Spleen (tissue), 11 donors: ENCODE results near the gene FZD2. TPM values are rescaled to one million over a fixed set of nuclear protein-coding genes. Genes with fewer than 3 reads are reported as not detected.

Experiments
- DNase-seq: peaks from one replicate; pipeline ENCODE4 v3.0.0-alpha.2; 2020
- H3K27ac ChIP-seq, 8 donors: fragments of 200-600 bp; sonication (generic) in 7 of 8; 1 replicate in 4 of 8; 2 replicates in 4 of 8; pipeline versions ENCODE4 v1.5.0 to v1.8.0; 2016 to 2021; ENCODE audit warnings: inconsistent platforms in 4 of 8, mild to moderate bottlenecking in 4 of 8, moderate library complexity in 1 of 8
- H3K27me3 ChIP-seq, 7 donors: fragments of 200-600 bp; sonication (generic) in 6 of 7; replicated peaks in 1 of 7; 1 replicate in 4 of 7; 2 replicates in 3 of 7; pipeline versions ENCODE4 v1.5.0 to v1.8.0; 2016 to 2021; ENCODE audit warnings: inconsistent platforms in 3 of 7, mild to moderate bottlenecking in 1 of 7
- H3K36me3 ChIP-seq, 6 donors: fragments of 200-600 bp; sonication (generic) in 5 of 6; 1 replicate in 4 of 6; 2 replicates in 2 of 6; pipeline versions ENCODE4 v1.5.0 to v1.8.0; 2016 to 2021; ENCODE audit warnings: inconsistent platforms in 2 of 6
- H3K4me1 ChIP-seq, 6 donors: fragments of 200-600 bp; sonication (generic) in 5 of 6; 1 replicate in 3 of 6; 2 replicates in 3 of 6; pipeline versions ENCODE4 v1.5.0 to v1.8.0; 2016 to 2021; ENCODE audit warnings: inconsistent platforms in 3 of 6
- H3K4me3 ChIP-seq, 8 donors: fragments of 200-600 bp; sonication (generic) in 7 of 8; 1 replicate in 4 of 8; 2 replicates in 4 of 8; pipeline versions ENCODE4 v1.5.0 to v1.8.0; 2016 to 2021; ENCODE audit warnings: inconsistent platforms in 4 of 8, mild to moderate bottlenecking in 4 of 8, moderate library complexity in 2 of 8
- H3K9me3 ChIP-seq, 8 donors: fragments of 200-600 bp; sonication (generic) in 7 of 8; 1 replicate in 4 of 8; 2 replicates in 4 of 8; pipeline versions ENCODE4 v1.5.0 to v1.8.0; 2016 to 2021; ENCODE audit warnings: inconsistent platforms in 4 of 8
- CTCF ChIP-seq, 11 experiments: fragments of 200-600 bp in 7 of 11; fragments of 450-650 bp in 4 of 11; sonication (generic) in 4 of 11; IDR thresholded peaks in 8 of 11; conservative IDR thresholded peaks in 3 of 11; 1 replicate in 7 of 11; 2 replicates in 4 of 11; pipeline versions ENCODE4 v1.4.0 to v1.8.0; 2016 to 2021; ENCODE audit warnings: antibody characterized with exemption in 11 of 11, inconsistent platforms in 4 of 11, mild to moderate bottlenecking in 1 of 11
- POLR2A ChIP-seq, 3 donors: fragments of 450-650 bp; IDR thresholded peaks; one replicate each; pipeline ENCODE4 v1.5.1; 2017; ENCODE audit warnings: antibody characterized with exemption in 3 of 3, mild to moderate bottlenecking in 1 of 3
- POLR2AphosphoS5 ChIP-seq, 3 donors: sonication (generic); formaldehyde crosslinking; IDR thresholded peaks; one replicate each; pipeline ENCODE4 v1.5.1; 2017; ENCODE audit warnings: antibody characterized with exemption in 3 of 3
- WGBS, 5 donors: extraction: QIAGEN DNeasy Blood & Tissue Kit in 3 of 5; methylation state at CpG; one replicate each; pipeline versions ENCODE4 v1.1.5 to v1.1.7; 2013 to 2018; 5-methylcytosine and 5-hydroxymethylcytosine counted together
- intact Hi-C: fragments of 100-400 bp; cut with DNase I; formaldehyde crosslinking; loops from one replicate; pipeline ENCODE4 v1.15.0; 2023; ENCODE audit warnings: low total_unique reads
- polyA plus RNA-seq, 3 donors: library from polyadenylated mRNA; stranded (reverse); fragments of 200-250 nt; gene quantifications; one replicate each; pipeline ENCODE4 v1.2.1, GENCODE V29; 2013
- total RNA-seq, 7 donors: library from RNA; depleted of rRNA in 3 of 7; stranded (reverse); fragments of >200 nt in 3 of 7; fragmentation: NEBNext Ultra II Directional in 4 of 7; extraction: Animal tissue kit (Norgen Biotek cat#: 25700) in 4 of 7; gene quantifications; one replicate each; pipeline versions ENCODE4 v1.1.0 to v1.2.1, GENCODE V29; 2016 to 2021
- donor health status: healthy with polysubstance abuse.
- donor health status: DM: no; HTN: no; CAD: no; lungs with moderate emphysema.
- donor health status: DM: no; HTN: no; CAD: no.
- donor health status: Bipolar disorder and iron deficiency.
- donor health status: healthy.
- donor health status: DM: no; HTN: no; CAD: no.
- donor health status: DM: yes; HTN: yes; CAD: no.

FZD2 gene
- total and polyA plus RNA-seq, 10 donors: 1.2 to 6.0 (median 2.9) TPM

GRCh38 chr17:44558710-44559633 is 1.7 kb downstream of the FZD2 start:
- H3K27me3 ChIP-seq: peaks cover 0 to 91% (median 37%) of the 10 kb centered on the region in 7 donors
- TF ChIP-seq POLR2AphosphoS5 (IDR thresholded peaks at IDR 0.05): no peak
- TF ChIP-seq POLR2A (IDR thresholded peaks at IDR 0.05): no peak
- no peak for TF ChIP-seq CTCF (IDR thresholded peaks at IDR 0.05 in 8 of 11, conservative IDR thresholded peaks at IDR 0.05 in 3 of 11)
- H3K4me3 ChIP-seq: peak overlapping the region in 4 of 8 donors; percentile 52 to 79 (median 70)
- 27 to 52% (median 41%) methylated on average over 66 to 74 of the region's 74 CpGs for WGBS, 5 donors
- H3K4me1 ChIP-seq: peaks cover 3 to 48% (median 32%) of the 10 kb centered on the region in 6 donors
- H3K9me3 ChIP-seq: no peaks in the 10 kb centered on the region
- no peak for DNase-seq
- intact Hi-C loops: no loop called here
- no peaks in the 10 kb centered on the region for H3K36me3 ChIP-seq
- H3K27ac ChIP-seq: no peak overlapping the region

GRCh38 chr17:44559634-44560554 is 2.6 kb downstream of the FZD2 start:
- DNase-seq: no peak
- Histone ChIP-seq H3K27ac (no peak overlapping the region), H3K36me3 (no peaks in the 10 kb centered on the region), H3K9me3 (peaks cover 0 to 2% (median 0%) of the 10 kb centered on the region in 8 donors), H3K27me3 (peaks cover 0 to 91% (median 37%) of the 10 kb centered on the region in 7 donors), H3K4me3 (no peak overlapping the region), H3K4me1 (peaks cover 3 to 48% (median 32%) of the 10 kb centered on the region in 6 donors)
- intact Hi-C loops: no loop called here
- TF ChIP-seq POLR2A (IDR thresholded peaks at IDR 0.05) (no peak), POLR2AphosphoS5 (IDR thresholded peaks at IDR 0.05) (no peak), CTCF (IDR thresholded peaks at IDR 0.05 in 8 of 11, conservative IDR thresholded peaks at IDR 0.05 in 3 of 11) (no peak)
- WGBS, 5 donors: 39 to 48% (median 43%) methylated on average over 16 of the region's 16 CpGs

GRCh38 chr17:44561237-44561623 is 3.9 kb downstream of the FZD2 start:
- Histone ChIP-seq H3K9me3 (peaks cover 0 to 16% (median 12%) of the 10 kb centered on the region in 8 donors), H3K27me3 (peaks cover 0 to 87% (median 31%) of the 10 kb centered on the region in 7 donors), H3K4me1 (peaks cover 0 to 38% (median 25%) of the 10 kb centered on the region in 6 donors), H3K4me3 (no peak overlapping the region), H3K27ac (no peak overlapping the region), H3K36me3 (no peaks in the 10 kb centered on the region)
- WGBS, 5 donors: 41 to 55% (median 43%) methylated on average over 3 of the region's 3 CpGs
- TF ChIP-seq POLR2AphosphoS5 (IDR thresholded peaks at IDR 0.05) (no peak), CTCF (IDR thresholded peaks at IDR 0.05 in 8 of 11, conservative IDR thresholded peaks at IDR 0.05 in 3 of 11) (no peak), POLR2A (IDR thresholded peaks at IDR 0.05) (no peak)
- intact Hi-C loops: no loop called here
- no peak for DNase-seq
